IPS-18a (cell line): ENCODE data around the gene ARHGAP24.

Source experiments
- H3K27ac ChIP-seq: one replicate; pipeline ENCODE4 v1.5.1; 2013; ENCODE audit warnings: low read length
- H3K27me3 ChIP-seq: one replicate; pipeline ENCODE4 v1.6.1; 2013; ENCODE audit warnings: mild to moderate bottlenecking, low read length; ENCODE audit not compliant: control insufficient read depth, insufficient read depth
- H3K36me3 ChIP-seq: one replicate; pipeline ENCODE4 v1.6.1; 2013; ENCODE audit warnings: low read depth, low read length; ENCODE audit not compliant: control insufficient read depth
- H3K4me1 ChIP-seq: one replicate; pipeline ENCODE4 v1.6.1; 2013; ENCODE audit warnings: low read depth, low read length; ENCODE audit not compliant: control insufficient read depth
- H3K4me3 ChIP-seq: one replicate; pipeline ENCODE4 v1.5.1; 2013; ENCODE audit warnings: low read length
- H3K9ac ChIP-seq: one replicate; pipeline ENCODE4 v1.6.1; 2013; ENCODE audit warnings: mild to moderate bottlenecking, low read length, moderate library complexity
- H3K9me3 ChIP-seq: one replicate; pipeline ENCODE4 v1.6.1; 2013; ENCODE audit warnings: low read depth, low read length; ENCODE audit not compliant: control insufficient read depth

The ARHGAP24 gene

DNA sequence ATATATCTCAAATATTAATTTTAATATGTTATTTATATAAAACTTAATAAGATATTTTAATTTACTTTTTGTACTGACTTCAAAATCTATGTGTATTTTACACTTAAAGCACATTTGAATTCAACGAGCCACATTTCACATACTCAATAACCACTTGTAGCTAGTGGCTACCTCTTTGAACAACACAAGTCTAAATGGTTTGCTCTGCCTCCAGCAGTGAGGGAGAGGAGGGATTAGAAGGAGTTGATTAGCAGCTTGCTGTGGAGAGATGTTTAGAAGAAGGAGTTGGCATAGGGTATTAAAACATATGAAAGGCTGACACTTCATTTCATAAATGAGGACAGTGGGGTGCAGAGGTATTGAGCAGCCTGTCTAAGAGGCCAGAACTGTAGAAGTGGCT is 124.0 kb downstream of the ARHGAP24 start:
- Histone ChIP-seq H3K27ac (no peak overlapping the region), H3K9ac (no peak overlapping the region), H3K36me3 (no peaks in the 10 kb centered on the region), H3K4me3 (no peak overlapping the region), H3K9me3 (no peaks in the 10 kb centered on the region), H3K27me3 (no peaks in the 10 kb centered on the region), H3K4me1 (no peaks in the 10 kb centered on the region)

DNA sequence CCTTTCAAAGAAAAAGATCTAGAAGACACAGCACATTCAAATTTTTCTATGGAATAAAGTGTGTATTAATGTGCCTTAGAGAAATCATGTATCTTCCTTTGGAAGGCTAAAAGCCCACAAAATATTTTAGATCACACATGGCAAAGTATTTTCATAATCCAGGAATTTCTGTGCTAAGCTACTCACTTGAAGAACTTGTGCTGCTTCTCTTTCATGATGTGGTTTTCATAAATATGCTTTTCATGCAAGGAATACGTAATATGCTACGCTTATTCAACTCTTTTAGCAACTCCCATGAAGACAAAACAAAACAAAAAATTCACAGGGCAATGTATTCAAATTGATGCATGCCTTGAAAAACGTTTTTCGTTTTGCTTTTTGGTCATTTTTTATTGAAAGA is 125.6 kb downstream of the ARHGAP24 start:
- Histone ChIP-seq H3K4me3 (no peak overlapping the region), H3K27ac (no peak overlapping the region)

DNA sequence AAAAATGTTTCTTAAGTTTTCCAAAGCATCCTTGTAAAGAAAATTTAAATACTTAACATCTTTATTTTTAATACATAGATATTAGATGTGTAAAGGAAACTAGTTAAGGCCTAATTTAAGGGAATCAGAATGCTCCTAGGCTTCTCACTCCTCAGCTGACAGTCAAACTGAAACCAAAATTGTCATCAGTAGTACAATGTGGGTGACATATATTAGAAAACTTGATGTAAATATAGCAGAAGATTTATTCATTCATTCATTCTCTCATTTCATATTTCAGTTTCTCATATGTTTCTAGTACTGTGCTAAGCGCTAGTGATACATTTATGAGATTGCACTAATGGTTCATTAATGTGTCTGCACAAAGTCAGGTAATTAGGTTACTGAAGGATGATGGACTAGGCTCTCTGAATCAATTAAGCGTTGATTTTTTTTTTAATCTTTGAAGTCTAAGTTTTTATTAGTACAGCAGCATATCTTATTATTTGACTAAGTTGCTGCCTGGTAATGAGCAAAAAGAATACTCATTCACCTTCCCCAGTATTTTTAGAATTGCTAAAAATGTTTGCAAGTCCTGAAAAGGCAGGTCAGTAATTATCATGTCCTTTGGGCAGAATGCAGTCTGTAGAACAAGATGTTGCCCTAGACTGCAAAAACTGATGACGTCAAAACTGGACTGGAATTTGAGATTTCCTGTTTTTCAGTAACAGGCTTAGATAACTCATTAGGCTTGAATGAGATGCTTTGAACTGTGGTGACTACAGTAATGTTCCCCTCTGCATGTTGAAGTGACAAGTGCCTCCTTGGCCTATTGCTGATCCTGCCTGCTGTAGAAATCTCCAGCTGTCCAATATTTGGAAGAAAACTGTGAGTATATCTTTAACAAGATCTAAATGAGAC is 128.7 kb downstream of the ARHGAP24 start:
- Histone ChIP-seq H3K27ac (no peak overlapping the region), H3K4me3 (no peak overlapping the region), H3K9ac (no peak overlapping the region), H3K4me1 (no peaks in the 10 kb centered on the region), H3K27me3 (no peaks in the 10 kb centered on the region), H3K36me3 (no peaks in the 10 kb centered on the region), H3K9me3 (no peaks in the 10 kb centered on the region)

More for the DNA sequence above, 125.6 kb downstream of the ARHGAP24 start:
- H3K9ac ChIP-seq: no peak overlapping the region
- H3K36me3 ChIP-seq: no peaks in the 10 kb centered on the region
- no peaks in the 10 kb centered on the region for H3K4me1 ChIP-seq
- no peaks in the 10 kb centered on the region for H3K27me3 ChIP-seq
- no peaks in the 10 kb centered on the region for H3K9me3 ChIP-seq

DNA sequence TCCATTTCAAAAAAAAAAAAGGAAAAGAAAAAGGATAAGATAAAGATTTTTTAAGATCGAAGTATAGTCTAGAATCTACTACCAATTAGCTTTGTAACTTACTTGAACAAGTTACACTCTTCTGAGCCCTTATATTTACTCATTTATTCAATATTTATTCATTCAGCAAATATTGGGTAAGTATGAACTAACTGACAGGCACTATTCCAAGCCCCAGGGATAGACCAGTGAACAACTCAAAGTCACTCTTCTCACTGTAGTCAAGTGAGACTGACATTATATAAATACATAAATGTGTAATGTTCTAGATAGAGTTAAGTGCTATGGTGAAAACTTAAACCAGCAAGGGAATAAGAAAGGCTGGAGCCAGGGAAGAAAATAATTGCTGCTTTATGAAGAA is 131.6 kb downstream of the ARHGAP24 start:
- Histone ChIP-seq H3K27ac (no peak overlapping the region), H3K4me1 (no peaks in the 10 kb centered on the region), H3K27me3 (no peaks in the 10 kb centered on the region), H3K9ac (no peak overlapping the region), H3K4me3 (no peak overlapping the region), H3K36me3 (no peaks in the 10 kb centered on the region), H3K9me3 (no peaks in the 10 kb centered on the region)

DNA sequence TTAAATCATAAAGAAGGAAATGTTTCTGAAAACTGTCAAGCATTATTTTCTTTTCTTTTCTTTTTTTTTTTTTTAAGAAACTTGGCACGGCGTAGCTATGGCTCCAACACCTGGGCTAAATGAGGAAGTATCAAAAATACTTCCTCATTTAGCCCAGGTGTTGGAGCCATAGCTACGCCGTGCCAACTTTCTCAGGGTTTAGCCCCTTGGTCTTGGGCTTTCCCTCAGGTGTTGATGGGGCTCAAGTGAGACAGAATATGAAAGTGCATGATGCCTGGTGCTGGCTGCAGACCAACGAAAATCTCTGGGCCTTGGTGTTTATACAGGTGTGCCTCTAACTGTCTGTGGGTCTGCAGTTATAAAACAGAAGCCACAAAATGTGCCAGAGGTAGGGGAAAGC is 132.7 kb downstream of the ARHGAP24 start:
- no peaks in the 10 kb centered on the region for H3K36me3 ChIP-seq
- H3K9ac ChIP-seq: no peak overlapping the region
- H3K27me3 ChIP-seq: no peaks in the 10 kb centered on the region
- no peak overlapping the region for H3K4me3 ChIP-seq
- H3K27ac ChIP-seq: no peak overlapping the region
- H3K4me1 ChIP-seq: no peaks in the 10 kb centered on the region
- H3K9me3 ChIP-seq: no peaks in the 10 kb centered on the region

DNA sequence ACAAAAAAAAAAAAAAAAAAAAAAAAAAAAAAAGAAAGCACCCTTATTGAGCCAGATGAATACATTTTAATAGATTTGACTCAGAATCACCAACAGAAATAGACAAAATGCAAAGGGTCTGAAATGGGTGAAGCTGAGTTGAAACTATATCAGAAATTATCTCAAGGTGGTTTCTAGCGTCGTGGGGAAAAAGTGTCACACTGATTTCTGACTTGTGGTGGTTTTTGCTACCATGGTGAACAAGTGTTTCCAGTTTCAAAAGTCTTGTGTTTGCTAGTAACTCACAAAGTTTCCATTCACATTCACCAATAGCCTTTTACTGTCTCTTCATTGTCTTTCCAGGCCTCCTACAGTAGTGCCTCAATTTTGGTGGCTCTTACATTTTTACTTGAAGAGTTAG is 135.5 kb downstream of the ARHGAP24 start:
- Histone ChIP-seq H3K9me3 (no peaks in the 10 kb centered on the region), H3K27me3 (no peaks in the 10 kb centered on the region), H3K36me3 (no peaks in the 10 kb centered on the region), H3K27ac (no peak overlapping the region), H3K4me3 (no peak overlapping the region), H3K4me1 (no peaks in the 10 kb centered on the region), H3K9ac (no peak overlapping the region)

DNA sequence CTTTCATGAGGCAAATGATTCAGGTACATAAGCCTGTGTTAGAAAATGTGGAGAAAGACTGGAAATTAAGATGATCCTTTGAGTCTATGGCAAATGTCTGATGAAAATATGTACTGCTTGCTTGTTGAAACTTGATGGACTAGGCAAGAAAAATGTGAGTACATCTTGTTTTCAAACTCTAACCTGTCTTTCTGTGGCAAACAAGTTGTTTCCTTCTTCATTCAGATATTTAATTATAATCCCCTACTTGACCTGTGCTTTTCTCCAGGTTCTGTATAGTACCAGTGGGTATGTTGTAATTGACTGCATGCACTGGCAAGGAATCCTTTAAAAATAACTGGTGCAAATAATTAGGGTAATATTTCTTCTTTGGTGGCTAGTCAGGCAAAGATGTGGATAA is 136.7 kb downstream of the ARHGAP24 start:
- no peak overlapping the region for H3K27ac ChIP-seq
- no peak overlapping the region for H3K9ac ChIP-seq
- H3K36me3 ChIP-seq: no peaks in the 10 kb centered on the region
- H3K27me3 ChIP-seq: no peaks in the 10 kb centered on the region
- no peaks in the 10 kb centered on the region for H3K9me3 ChIP-seq
- H3K4me1 ChIP-seq: no peaks in the 10 kb centered on the region
- H3K4me3 ChIP-seq: no peak overlapping the region

DNA sequence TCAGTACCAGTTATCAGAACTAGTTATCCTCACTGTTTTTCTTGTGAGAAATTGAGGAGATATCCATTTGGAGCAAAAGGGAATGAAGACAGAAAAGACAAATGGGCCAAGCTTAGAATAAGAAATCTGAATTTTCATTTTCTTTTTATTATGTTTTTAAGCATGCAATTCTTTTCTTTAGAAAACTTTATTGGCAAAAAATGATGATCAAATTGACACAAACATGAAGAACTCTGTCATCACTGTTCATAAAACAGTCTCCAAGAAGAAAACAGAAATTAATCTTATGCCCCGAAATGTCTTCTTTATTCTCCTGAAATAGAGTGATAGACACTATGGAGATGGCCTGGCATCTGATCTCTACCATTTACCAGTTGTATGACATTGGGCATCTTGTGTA is 139.0 kb downstream of the ARHGAP24 start:
- Histone ChIP-seq H3K36me3 (no peaks in the 10 kb centered on the region), H3K9ac (no peak overlapping the region), H3K4me3 (no peak overlapping the region), H3K27me3 (no peaks in the 10 kb centered on the region), H3K9me3 (no peaks in the 10 kb centered on the region), H3K4me1 (no peaks in the 10 kb centered on the region), H3K27ac (no peak overlapping the region)

DNA sequence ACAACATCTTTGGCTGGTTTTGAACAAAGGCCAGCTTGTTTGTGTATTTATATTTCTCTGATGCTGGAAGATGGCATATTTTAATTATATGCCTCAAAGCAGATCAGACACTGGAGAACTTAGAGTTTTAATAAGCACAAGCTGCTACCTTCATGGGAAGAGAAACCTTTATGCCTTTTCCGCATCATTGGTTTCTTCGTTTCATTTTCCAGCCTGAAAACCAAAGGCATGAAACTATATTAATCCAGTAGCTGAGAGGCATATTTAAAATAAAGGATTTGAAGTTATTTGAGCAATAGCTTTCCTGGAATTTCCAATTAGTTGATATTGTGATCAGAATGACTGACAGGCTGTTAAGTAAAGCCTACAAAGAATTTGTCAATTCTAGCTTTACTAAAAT is 141.0 kb downstream of the ARHGAP24 start:
- H3K4me3 ChIP-seq: no peak overlapping the region
- H3K9me3 ChIP-seq: no peaks in the 10 kb centered on the region
- no peak overlapping the region for H3K27ac ChIP-seq

DNA sequence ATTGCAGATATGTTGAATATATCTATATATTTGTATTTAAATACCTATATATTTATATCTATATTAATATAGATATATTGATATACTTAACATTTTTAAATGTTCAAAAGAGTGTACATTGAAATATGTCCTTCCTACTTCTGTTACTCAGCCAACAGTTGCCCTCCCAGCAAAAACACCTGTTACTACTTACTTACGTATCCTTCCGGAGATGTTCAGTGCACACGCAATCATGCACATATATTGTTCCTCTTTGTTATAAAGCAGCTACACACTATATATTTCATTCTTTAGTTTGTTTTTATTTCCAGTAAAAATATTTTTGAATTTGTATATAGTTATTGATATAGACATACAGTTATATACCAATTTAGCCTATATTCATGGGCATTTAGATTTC is 142.3 kb downstream of the ARHGAP24 start:
- Histone ChIP-seq H3K4me1 (no peaks in the 10 kb centered on the region), H3K9ac (no peak overlapping the region), H3K27me3 (no peaks in the 10 kb centered on the region), H3K9me3 (no peaks in the 10 kb centered on the region), H3K4me3 (no peak overlapping the region), H3K27ac (no peak overlapping the region), H3K36me3 (no peaks in the 10 kb centered on the region)

More for the DNA sequence above, 141.0 kb downstream of the ARHGAP24 start:
- Histone ChIP-seq H3K36me3 (no peaks in the 10 kb centered on the region), H3K9ac (no peak overlapping the region), H3K27me3 (no peaks in the 10 kb centered on the region), H3K4me1 (no peaks in the 10 kb centered on the region)

DNA sequence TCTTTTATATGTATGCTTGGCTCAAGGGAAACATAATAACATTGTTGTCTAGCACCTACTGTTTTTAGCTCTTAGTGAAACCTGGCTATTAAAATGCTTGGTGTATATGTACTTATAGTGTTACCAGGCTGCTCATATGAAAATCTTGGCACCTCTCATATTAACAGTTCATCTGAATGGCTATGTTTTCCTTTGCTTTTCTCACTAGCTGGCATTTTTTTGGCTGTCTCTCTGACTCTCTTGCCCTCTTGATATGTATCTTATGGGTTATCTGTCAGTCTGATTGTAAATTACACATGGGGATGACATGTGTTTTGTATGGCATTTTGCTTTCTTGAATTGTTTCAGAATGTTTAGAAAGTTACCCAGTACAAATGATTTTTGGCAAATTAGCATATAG is 158.0 kb downstream of the ARHGAP24 start:
- H3K9ac ChIP-seq: no peak overlapping the region
- peaks cover 5% of the 10 kb centered on the region for H3K9me3 ChIP-seq
- no peak overlapping the region for H3K27ac ChIP-seq
- no peaks in the 10 kb centered on the region for H3K4me1 ChIP-seq
- H3K27me3 ChIP-seq: no peaks in the 10 kb centered on the region
- no peak overlapping the region for H3K4me3 ChIP-seq
- H3K36me3 ChIP-seq: no peaks in the 10 kb centered on the region

DNA sequence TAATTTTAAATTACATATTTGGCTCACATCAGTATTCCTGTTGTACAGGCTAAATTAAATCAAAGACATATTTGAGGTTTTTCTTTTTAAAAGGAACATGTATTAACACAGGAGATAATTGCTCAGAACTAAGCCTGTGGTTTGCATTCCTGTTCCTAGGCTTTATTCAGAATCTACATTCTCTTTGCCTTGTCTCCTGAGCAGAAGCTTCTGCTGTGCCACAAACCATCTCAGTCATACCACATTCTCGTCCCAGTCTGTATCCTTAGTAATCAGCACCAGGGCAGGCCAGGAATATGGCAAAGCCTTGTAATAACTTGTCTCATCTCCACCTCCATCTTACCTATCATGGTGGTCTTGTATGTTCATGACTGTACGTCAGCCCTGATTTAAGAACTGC is 162.8 kb downstream of the ARHGAP24 start:
- no peaks in the 10 kb centered on the region for H3K9me3 ChIP-seq
- no peaks in the 10 kb centered on the region for H3K4me1 ChIP-seq
- no peaks in the 10 kb centered on the region for H3K36me3 ChIP-seq
- no peak overlapping the region for H3K9ac ChIP-seq
- H3K4me3 ChIP-seq: no peak overlapping the region
- no peak overlapping the region for H3K27ac ChIP-seq
- H3K27me3 ChIP-seq: no peaks in the 10 kb centered on the region
